A673 (cell line): ENCODE results near the gene STOML1. TPM values are rescaled to one million over a fixed set of nuclear protein-coding genes. Genes with fewer than 3 reads are reported as not detected.

Source experiments
- BruUV-seq: library from RNA; stranded (reverse); fragments of 400-500 nt; replicated peaks from 2 replicates; lab custom pipeline; 2021; lab: Mats Ljungman, UMichigan
- CTCF ChIA-PET: fragments of 300-600 bp; sonication (Branson Sonifier 250); formaldehyde crosslinking; loops from one replicate; lab custom pipeline; 2022; ENCODE audit warnings: antibody characterized with exemption; lab: Charles Lee
- POLR2A ChIA-PET: fragments of 300-600 bp; sonication (Branson Sonifier 250); formaldehyde crosslinking; loops from one replicate; lab custom pipeline; 2022; ENCODE audit warnings: antibody characterized with exemption; ENCODE audit not compliant: low non-redundant PET; lab: Charles Lee
- DNase-seq: peaks from one replicate; pipeline ENCODE4 v3.0.0-alpha.2; 2015; ENCODE audit warnings: low spot score
- H3K27ac ChIP-seq: fragments of 200-600 bp; sonication (generic); 2 replicates; pipeline ENCODE4 v1.5.1; 2016; ENCODE audit warnings: mixed run types, low read depth, mild to moderate bottlenecking, mixed read lengths, antibody characterized with exemption, low read length; ENCODE audit not compliant: poor library complexity, severe bottlenecking
- H3K27me3 ChIP-seq: fragments of 200-600 bp; sonication (generic); replicated peaks from 2 replicates; pipeline ENCODE4 v1.6.1; 2017; ENCODE audit warnings: mixed run types, low read depth, mild to moderate bottlenecking, mixed read lengths, antibody characterized with exemption, low read length; ENCODE audit not compliant: insufficient read depth, poor library complexity
- H3K36me3 ChIP-seq: fragments of 200-600 bp; sonication (generic); 2 replicates; pipeline ENCODE4 v1.6.1; 2016; ENCODE audit warnings: mixed run types, mild to moderate bottlenecking, mixed read lengths, antibody characterized with exemption, low read length; ENCODE audit not compliant: insufficient read depth, poor library complexity, severe bottlenecking
- H3K4me1 ChIP-seq: fragments of 200-600 bp; sonication (generic); 2 replicates; pipeline ENCODE4 v1.6.1; 2017; ENCODE audit warnings: mixed run types, mild to moderate bottlenecking, mixed read lengths, antibody characterized with exemption, low read length; ENCODE audit not compliant: insufficient read depth, poor library complexity, severe bottlenecking
- H3K4me3 ChIP-seq: fragments of 200-600 bp; sonication (generic); 2 replicates; pipeline ENCODE4 v1.5.1; 2016; ENCODE audit warnings: low read depth, mixed run types, mild to moderate bottlenecking, mixed read lengths, low read length; ENCODE audit not compliant: poor library complexity, severe bottlenecking
- H3K9me3 ChIP-seq: fragments of 200-600 bp; sonication (generic); 2 replicates; pipeline ENCODE4 v1.6.1; 2016; ENCODE audit warnings: mixed run types, low read depth, mild to moderate bottlenecking, mixed read lengths, antibody characterized with exemption, low read length; ENCODE audit not compliant: poor library complexity, severe bottlenecking
- EZH2 ChIP-seq: fragments of 200-600 bp; sonication (generic); IDR thresholded peaks from 2 replicates; pipeline ENCODE4 v1.6.1; 2017; ENCODE audit warnings: borderline replicate concordance, low read depth, mild to moderate bottlenecking, mixed read lengths, antibody characterized with exemption, low read length; ENCODE audit not compliant: poor library complexity, severe bottlenecking
- intact Hi-C: fragments of 100-400 bp; cut with micrococcal nuclease; formaldehyde crosslinking; loops from one replicate; pipeline ENCODE4 v1.10.0; 2022; ENCODE audit not compliant: unreplicated experiment
- total RNA-seq: library from RNA; stranded (reverse); gene quantifications from 2 replicates; pipeline ENCODE4 v1.2.3, GENCODE V29; 2021
- TF ChIP-seq, protein P1 (sequence below): fragments of 300-800, 200-600 bp; sonication (generic); conservative IDR thresholded peaks from 2 replicates; pipeline ENCODE4 v1.5.1; 2017; ENCODE audit warnings: low read depth, mild to moderate bottlenecking, antibody characterized with exemption, low read length, moderate library complexity, mixed read lengths

Gene STOML1
- total RNA-seq, 1 experiment from 2014 or later, result 7.3 TPM

DNA sequence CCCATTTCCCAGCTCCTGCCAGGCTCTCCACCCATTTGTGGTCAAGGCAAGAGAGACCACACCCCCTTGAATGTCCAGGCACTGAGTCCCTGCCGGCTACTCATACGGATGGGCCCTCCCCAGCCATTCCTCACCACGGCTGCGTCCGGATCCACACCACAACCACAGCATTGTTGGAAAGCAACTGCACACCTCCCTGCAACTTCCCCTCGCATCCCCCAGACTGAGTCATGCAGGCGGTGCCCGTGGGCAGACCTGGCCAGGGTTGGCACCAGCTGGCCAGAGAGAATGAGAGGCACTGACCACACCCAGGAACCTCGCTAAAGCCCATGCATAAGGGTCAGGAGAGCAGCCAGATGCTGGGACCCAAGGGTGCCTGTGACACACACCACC lies 35.4 kb downstream of the STOML1 start:
- Histone ChIP-seq H3K4me3 (no peak overlapping the region), H3K27ac (no peak overlapping the region), H3K4me1 (peaks cover 5% of the 10 kb centered on the region), H3K27me3 (no peaks in the 10 kb centered on the region), H3K9me3 (no peaks in the 10 kb centered on the region), H3K36me3 (peaks cover 8% of the 10 kb centered on the region)
- TF ChIP-seq EZH2, result no peak
- TF ChIP-seq, protein P1, sequence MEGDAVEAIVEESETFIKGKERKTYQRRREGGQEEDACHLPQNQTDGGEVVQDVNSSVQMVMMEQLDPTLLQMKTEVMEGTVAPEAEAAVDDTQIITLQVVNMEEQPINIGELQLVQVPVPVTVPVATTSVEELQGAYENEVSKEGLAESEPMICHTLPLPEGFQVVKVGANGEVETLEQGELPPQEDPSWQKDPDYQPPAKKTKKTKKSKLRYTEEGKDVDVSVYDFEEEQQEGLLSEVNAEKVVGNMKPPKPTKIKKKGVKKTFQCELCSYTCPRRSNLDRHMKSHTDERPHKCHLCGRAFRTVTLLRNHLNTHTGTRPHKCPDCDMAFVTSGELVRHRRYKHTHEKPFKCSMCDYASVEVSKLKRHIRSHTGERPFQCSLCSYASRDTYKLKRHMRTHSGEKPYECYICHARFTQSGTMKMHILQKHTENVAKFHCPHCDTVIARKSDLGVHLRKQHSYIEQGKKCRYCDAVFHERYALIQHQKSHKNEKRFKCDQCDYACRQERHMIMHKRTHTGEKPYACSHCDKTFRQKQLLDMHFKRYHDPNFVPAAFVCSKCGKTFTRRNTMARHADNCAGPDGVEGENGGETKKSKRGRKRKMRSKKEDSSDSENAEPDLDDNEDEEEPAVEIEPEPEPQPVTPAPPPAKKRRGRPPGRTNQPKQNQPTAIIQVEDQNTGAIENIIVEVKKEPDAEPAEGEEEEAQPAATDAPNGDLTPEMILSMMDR, result no peak
- intact Hi-C loops, result no loop called here
- no peak for DNase-seq
- ChIA-PET CTCF (no interaction called here), POLR2A (no interaction called here)
- BruUV-seq, result no TSS peak

DNA sequence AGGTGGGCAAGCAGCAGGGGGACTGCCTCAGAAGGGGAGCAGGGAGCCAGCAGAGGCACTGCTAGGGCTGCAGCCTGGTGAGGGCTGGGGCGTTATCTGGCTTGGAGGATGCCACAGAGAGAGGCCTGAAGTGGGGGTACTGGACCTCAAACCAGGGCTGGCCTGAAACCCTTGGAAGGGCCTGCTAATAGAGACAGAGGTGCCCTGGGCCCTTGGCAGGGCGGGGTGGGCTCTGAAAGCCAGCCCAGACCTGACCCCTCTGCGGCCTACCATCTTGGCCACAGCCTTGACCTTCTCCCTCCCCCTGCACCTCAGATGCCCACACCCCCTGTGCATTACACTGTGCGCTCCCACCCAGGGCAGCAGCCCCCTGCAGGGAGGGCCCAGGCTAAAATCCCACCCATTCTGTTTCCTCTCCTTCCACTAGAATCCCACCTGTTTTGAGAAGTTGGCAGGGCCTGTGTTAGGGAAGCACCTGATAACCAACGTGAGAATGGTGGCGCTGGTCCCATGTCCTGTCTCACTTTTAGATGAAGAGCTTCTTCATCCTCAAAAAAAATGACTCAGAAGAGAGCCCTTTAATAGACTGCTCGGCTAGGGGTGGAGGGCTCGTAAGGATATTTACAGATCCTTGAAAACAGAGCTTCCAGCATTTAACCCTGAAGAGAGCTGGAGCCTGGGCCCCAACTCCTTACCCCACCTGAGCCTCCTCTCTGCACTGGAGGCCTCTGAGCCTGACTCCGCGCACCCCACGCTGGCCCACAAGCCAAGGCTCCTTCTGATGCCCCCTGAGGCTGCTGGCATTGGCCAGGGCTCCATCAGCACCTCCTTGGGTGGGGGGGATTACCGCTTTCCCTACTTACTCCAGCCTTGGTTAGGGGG lies 36.0 kb downstream of the STOML1 start:
- no peaks in the 10 kb centered on the region for H3K9me3 ChIP-seq
- ChIA-PET POLR2A (no interaction called here), CTCF (no interaction called here)
- BruUV-seq, result no TSS peak
- peaks cover 11% of the 10 kb centered on the region for H3K4me1 ChIP-seq
- intact Hi-C loops, result no loop called here
- no peak for DNase-seq
- no peaks in the 10 kb centered on the region for H3K27me3 ChIP-seq
- TF ChIP-seq, protein P1, result no peak
- TF ChIP-seq EZH2, result no peak
- H3K4me3 ChIP-seq, result no peak overlapping the region
- no peak overlapping the region for H3K27ac ChIP-seq
- H3K36me3 ChIP-seq, result peaks cover 8% of the 10 kb centered on the region

DNA sequence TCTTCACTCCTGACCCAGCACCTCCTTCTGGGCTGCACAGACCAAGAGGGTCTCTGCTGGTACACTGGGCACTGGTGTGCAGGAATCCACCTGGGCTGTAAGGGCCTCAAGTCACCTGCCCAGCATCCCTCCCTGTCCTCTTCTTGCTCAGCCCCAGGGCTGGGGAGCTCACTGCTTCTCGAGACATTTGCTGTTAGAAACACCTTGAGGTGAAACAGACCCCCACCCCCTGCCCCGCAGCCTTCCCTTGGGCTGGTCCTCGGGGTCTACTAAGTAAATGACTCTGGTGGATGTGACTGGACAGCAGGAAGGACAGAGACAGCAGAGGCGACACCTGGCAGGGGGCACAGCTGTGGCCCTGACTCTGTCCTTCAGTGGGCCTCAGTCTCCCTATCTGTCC lies 36.8 kb downstream of the STOML1 start:
- no peak overlapping the region for H3K27ac ChIP-seq
- peaks cover 19% of the 10 kb centered on the region for H3K4me1 ChIP-seq
- CTCF ChIA-PET, result no interaction called here
- BruUV-seq, result no TSS peak
- no peaks in the 10 kb centered on the region for H3K9me3 ChIP-seq
- no peak overlapping the region for H3K4me3 ChIP-seq
- POLR2A ChIA-PET, result no interaction called here
- DNase-seq, result no peak
- no peak for TF ChIP-seq EZH2
- TF ChIP-seq, protein P1, result no peak
- H3K36me3 ChIP-seq, result peaks cover 8% of the 10 kb centered on the region
- H3K27me3 ChIP-seq, result no peaks in the 10 kb centered on the region
- intact Hi-C loops, result no loop called here
